HG02798 (cell line): ENCODE data around the gene TEX53.

Source experiments
- ATAC-seq: cut with Tn5 transposase; IDR thresholded peaks from one replicate; pipeline ENCODE4 v1.9.1; 2021; ENCODE audit warnings: mild to moderate bottlenecking; ENCODE audit not compliant: unreplicated experiment, poor library complexity

Gene TEX53

GRCh38 chr9:114607671-114608524, 49.7 kb downstream of the TEX53 start:
- peak; percentile 39 for ATAC-seq

GRCh38 chr9:114606597-114607207, 50.9 kb downstream of the TEX53 start:
- ATAC-seq = no peak
